A172 (cell line): ENCODE data around the gene RBBP5. TPM values are rescaled to one million over a fixed set of nuclear protein-coding genes. Genes with fewer than 3 reads are reported as not detected.

Source experiments
- DNase-seq: peaks from one replicate; pipeline ENCODE4 v3.0.0-alpha.2; 2015; ENCODE audit warnings: low spot score
- total RNA-seq: library from RNA; depleted of rRNA; stranded (reverse); fragments of >200 nt; shearing (Covaris generic); gene quantifications from 2 replicates; pipeline ENCODE4 v1.2.3, GENCODE V29; 2014

Gene RBBP5
- total RNA-seq, 1 experiment from 2014 or later: 30.7 TPM

DNA sequence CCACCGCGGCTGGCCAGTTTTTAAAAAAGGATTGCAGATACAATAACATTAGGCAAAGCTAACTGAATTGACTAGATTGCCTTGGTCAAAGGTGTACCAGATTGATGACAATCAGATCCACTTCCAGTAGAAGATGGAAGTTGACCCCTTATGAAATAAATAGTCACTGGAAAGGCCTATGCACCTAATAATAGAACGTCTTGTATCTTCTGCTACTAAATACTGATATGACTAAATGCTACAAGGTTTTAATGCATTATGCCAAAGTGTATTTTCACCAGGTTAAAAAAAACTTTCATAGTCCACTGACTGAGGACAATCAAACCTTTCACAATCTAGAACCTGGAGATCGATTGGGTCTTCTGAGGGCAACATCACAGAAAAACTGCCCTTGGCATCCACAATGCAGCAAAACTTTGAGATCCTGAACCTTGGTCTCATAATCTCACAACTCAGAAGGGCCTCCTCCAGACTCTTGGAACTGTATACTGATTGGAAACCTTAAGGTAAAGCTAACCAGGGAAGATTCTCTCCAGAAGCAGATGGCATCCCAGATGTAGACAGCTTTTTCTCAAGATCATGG lies 7.8 kb upstream of the RBBP5 start:
- DNase-seq: no peak

DNA sequence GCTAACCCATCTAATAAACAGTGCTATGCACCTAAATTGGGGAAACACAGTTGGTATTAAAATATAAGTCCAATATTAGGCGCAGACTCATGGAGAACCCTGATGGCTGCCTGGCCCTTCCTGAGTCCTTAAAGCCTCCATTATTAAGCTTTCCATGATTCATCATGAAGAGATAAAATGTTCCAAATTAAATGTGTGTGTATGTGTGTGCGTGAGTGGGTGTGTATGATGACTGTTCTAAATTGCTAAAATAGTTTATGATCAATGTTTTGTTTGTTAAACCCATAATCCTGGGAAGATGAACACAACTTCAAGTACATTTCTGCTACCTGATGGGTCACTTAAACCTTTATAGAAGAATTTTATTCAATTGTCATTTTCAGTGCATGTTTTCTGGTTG lies 6.3 kb upstream of the RBBP5 start:
- DNase-seq: no peak

DNA sequence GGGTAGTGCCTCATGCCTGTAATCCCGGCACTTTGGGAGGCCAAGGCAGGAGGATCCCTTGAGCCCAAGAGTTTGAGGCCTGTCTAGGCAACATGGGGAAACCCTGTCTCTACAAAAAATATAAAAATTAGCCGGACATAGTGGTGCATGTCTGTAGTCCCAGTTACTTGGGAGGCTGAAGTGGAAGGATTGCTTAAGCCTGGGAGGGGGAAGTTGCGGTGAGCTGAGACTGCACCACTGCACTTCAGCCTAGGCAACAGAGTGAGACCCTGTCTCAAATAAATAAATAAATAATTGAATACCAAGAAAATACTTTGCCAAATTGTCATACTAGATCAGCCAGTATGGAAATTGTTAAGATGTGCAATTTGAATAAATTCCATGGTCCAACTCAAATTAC lies 5.9 kb upstream of the RBBP5 start:
- DNase-seq: no peak

DNA sequence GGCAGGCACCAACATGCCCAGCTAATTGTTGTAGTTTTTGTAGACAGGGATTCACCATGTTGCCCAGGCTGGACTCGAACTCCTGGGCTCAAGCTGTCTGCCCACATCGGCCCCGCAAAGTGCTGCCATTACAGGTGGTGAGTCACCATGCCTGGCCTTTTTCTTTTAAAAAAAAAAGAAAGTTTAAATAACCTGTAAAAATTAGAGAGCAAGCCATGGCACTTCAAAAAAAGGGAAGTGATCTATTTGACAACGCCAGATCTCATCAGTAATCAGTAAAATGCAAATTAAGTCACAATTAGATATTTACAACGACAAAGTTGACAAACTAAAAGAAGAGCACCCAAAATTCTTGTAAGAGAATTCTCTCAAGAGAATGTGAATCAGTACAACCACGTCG lies 2.9 kb upstream of the RBBP5 start:
- DNase-seq: no peak

DNA sequence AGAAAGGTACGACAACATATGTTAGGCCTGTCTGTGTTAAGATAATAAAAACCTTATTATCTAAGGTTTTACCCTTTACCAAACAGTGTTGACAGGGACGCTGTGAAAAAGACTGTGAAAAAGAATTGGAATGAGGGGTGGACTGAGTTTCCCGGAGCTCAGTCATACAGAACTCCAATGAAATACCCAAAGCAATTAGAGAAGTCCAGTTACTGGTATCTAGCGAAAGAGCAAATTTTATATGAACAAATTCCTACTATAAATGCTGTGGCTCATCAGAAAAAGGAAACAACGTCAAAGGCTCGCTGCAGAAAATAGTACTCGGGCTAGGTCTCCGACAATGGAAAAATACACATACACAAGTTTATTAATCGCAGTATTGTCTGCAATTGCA lies 708 bp upstream of the RBBP5 start:
- no peak for DNase-seq

DNA sequence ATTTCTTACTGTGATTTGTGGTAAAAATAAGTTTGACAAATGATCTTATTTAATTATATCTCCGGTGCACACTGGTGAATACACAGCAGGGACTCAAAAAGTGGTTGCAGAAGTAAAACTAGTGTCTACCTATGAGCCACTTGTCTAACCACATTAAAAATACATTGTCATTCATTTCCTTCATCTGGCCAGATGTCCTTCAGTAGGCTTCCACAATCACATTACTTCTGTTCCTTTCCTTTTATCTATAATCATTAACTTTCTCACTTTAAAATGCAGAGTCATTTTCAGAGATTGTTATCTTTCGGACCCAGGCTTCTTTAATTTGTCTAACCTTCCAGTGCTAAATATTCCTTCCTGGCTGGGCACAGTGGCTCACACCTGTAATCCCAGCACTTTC lies 3.0 kb downstream of the RBBP5 start:
- DNase-seq: no peak

DNA sequence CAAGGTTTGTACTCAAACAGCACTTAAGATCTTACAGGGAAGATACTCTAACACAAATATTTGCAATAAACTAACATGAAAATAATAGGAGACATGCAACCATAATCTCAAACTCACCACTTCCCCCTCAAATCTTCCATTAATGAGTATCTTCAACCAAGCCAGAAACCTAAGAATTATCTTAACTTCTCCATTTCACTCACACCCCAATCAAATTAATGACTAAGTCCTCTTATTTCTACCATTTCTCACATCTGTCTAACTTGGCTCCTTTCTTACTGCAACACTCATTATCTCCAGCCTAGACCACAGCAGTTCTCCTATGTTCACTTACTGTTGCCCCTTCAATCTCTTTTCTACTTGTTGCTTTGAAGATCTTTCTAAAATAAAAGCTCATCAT lies 10.4 kb downstream of the RBBP5 start:
- no peak for DNase-seq

DNA sequence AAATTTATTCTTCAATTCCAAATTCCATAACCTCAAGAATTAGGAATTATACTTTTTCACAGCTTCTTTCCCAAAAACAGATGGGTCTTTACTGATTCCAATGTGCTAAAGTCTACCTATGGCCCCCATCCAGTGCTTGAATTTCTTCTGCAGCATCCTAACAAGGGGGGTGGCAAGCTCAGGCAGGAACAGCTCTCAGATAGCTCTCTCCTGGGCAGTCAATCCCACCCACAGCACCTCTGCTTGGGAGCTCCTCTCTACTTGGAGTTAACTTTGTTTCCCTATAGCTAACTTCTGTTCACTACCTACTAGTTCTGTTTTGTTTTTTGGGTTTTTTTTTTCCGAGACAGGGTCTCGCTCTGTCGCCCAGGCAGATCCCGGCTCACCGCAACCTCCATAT lies 12.1 kb downstream of the RBBP5 start:
- no peak for DNase-seq

DNA sequence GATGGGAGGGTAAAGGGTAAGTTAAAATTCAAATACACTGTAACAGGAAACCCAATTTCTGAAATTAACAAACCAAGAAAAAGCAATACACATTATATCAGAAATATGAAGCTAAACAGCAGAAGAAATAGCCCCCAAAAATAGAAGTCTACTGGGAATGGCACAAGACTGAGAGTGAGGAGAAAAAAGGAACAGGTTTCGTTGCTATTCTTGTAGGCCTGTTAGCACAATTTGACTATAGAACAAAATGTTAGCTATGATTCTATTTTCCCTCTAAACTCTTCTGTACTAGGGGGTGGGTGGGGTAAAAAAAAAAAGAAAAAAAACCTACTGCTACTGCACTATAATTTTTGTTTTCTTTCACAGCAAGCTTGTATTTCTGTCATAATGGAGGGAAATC lies 12.5 kb downstream of the RBBP5 start:
- DNase-seq: no peak

DNA sequence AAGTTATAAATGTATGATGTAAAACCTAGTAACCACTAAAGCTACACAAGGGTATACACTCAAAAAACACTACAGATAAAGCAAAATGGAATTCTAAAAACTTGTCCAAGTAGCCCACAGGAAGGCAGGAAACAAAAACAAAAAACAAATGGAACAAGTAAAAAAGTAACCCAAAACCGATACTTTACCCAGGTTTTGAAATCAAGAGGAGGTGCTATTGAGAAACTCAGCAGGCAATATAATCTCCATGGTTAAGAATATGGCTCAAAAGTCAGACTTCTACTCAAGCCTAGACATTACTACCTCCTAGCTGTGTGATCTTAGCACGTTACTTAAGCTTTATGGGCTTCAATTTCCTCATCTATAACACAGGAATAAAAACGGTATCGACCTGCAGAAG lies 13.3 kb downstream of the RBBP5 start:
- DNase-seq: no peak

DNA sequence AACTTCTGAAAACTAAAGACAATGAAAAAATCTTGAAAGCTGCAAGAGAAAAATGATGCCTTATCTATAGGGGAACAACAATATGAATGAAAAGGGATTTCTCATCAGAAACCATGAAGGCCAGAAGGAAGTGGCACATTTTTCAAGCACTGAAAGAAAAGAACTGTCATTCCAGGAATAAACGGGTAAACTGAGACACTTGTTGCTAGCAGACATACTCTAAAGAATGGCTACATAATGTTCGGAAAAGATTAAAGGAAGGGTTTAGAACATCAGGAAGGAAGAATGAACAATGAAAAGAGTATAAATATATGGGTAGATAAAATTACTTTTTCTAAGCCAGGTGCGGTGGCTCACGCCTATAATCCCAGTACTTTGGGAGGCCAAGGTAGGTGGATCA lies 14.5 kb downstream of the RBBP5 start:
- DNase-seq: no peak

DNA sequence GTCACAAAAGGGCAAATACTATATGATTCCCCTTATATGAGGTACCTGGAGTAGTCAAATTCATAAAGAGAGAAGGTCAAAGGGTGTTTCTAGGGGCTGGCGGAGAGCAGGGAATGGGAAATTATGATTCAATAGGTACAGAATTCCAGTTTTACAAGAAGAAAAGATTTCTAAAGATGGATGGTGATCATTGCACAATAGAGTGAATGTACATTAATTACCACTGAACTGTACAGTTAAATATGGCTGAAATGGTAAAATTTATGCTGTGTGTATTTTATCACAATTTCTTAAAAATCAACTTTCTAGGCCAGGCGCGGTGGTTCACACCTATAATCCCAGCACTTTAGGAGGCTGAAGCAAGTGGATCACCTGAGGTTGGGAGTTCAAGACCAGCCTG lies 19.4 kb downstream of the RBBP5 start:
- DNase-seq: no peak

DNA sequence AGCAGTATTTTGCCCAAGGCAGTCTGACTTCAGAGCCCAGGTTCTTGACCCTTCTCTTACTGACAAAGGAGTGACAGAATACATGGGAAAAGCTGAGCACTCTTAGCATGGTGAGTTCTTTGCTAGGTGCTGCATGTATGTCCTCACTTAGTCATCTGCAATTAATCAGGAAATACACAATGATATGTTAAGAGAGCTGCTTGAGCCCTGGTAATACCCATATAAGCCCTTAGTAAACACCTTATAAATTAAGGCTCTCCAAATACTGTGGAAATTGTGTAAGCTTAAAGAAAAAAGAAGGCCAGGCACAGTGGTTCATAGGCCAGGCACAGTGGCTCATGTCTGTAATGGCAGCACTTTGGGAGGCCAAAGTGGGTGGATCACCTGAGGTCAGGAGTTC lies 23.5 kb downstream of the RBBP5 start:
- DNase-seq: no peak

DNA sequence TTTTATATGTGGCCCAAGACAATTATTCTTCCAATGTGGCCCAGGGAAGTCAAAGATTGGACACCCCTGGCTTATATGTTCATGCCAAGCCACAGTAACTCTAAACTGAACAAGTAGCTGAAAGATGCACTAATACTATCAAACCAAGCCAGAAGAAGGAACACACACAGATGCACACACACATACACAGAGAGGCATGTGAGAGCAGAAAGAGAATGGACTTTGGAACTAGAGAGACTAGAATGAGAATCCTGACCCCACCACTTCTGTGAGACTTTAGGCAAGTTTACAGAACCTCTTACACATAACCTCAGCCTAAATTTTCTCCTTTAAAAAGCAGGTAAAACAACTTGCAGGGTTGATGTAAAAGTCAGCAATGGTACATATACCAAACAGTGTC lies 26.4 kb downstream of the RBBP5 start:
- no peak for DNase-seq

DNA sequence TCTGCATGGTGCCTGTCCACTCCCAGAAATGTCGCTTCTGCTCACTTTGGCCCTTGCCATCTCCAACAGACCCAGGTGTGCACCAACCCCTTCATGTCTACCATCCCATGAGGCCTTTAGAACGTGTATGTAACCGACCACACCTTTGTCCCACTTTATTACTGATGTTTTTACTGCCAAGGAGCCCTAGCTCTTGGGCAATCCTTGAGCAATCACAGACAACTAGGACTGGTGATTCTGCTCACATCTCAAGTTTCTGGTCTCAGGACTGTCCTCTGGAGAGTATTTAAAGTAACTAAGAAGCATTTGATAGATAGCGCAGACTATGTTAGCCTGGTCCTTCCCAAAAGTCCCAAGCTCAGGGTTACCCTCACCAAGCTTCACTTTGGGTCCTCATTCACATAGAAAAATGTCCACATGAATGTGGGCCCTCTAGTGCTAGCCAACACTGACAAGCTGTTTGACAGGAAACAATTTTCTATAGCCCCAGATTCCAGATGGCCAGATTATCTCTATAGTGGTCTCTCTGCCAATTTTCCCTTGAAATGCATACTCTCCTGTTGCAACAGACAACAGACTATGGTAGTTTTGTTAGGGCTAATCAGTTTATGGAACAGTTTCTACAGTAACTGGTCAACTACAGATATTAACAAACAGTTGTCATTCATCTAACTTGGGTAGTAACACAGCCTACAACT lies 30.6 kb downstream of the RBBP5 start:
- no peak for DNase-seq

DNA sequence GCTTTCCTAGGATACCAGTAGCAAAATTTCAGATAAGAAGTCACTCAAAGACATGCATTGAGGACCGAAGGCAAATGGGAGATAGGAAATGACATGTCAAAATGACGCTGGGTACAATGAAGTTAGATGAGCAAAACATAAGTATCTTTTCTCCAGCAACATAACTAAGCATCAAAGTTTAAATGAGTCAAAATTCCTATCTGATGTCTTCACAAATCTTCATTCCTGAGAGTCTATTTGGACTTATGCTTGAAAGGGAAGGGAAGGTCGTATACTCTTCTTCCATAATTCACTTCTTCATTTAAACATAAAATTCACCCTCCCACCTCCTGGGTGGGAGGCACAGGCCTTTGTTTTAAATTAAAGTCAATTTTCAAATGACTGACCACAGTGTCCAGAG lies 33.4 kb downstream of the RBBP5 start:
- DNase-seq: no peak

DNA sequence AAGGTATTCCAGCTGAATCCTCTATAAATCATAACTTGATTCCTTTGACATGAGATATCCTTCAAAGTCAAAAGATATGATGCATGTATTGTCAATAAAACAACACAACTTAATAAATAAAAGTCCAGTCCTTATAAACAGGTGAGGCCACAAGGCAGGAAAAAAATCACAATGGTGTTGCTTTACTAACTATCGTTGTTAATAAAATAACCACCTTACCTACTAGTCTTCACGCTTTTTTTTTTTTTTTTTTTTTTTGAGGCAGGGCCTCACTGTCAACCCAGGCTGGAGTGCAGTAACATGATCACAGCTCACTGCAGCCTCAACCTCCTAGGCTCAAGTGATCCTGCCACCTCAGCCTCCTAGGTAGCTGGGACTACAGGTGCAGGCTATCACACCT lies 37.4 kb downstream of the RBBP5 start, which contains the start of gene TMEM81:
TSS of gene TMEM81 (minus strand) at position 101 of the 400 bp plus-strand sequence. CDS start 140 bp downstream, outside the sequence.
- DNase-seq: no peak

DNA sequence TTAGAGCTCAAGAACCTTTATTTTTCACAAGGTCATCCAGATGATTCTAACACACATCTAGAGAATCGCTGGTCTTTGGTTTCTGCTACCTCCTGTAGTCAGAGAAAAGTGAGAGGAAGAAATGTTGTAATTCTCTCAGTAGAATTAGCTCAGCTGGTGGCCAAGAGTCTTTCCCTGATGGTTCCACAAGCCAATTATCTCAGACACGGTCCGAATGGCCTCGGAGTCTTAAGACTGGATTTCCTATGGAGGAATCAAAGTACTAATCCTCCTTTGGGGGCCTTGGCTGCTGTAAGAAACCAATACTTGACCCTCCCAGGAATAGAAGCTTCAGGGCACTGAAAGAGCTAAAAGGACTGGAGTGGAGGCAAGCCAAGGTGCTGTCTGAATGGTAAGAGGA lies 39.3 kb downstream of the RBBP5 start:
- DNase-seq: no peak

DNA sequence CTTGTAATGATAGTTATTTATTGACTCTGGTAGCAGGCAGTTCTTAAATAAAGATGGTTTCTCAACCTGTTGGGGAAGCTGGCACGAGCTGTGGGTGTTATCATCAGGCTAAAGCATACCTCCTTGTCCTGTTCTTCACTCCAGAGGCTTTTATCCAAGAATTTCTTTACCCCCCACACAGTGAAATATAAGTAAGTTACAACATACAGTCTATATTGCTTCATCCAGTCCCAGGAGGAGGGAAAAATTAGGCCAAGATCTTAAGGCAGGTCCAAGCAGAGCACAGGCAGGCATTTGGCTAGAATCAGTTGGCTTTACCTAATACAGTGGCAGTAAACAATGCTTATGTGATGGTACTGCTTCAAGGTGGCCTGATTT lies 43.9 kb downstream of the RBBP5 start:
- DNase-seq: no peak

DNA sequence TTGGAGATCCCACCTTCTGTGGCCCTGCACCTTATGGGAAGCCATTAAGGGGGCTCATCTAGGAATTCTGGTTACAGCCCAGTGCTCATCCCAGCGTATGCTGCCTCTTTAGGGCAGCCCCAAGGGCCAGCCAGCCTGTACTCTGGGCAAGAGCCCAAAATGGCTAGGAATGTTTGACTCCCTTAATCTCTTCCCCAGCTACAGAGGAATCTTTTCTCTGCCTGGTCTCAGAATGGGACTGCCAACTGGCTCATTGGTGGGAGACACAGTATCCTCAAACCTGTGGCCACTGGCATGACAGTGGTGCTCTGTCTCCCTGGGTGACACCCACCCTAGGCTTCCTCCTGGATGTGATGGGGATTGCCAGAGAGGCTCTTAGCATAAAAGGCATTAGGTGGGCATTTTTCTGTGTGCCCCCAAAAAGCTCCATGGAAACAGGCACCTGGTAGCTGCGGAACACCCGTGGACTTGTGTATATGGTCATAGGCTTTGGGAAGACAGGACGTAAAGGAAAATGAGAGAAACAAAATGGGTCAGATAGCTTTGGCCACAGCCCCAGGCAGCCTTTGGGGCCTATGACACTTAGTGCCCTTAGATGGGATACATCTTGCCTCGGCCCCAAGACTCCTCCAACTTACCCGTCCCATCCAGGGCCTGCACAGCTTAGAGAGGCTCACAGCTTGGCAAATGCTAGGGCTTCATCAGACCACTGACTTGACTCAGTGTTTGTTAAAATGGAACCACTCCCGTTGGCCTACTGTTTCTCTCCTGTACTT lies 44.4 kb downstream of the RBBP5 start:
- DNase-seq: no peak

DNA sequence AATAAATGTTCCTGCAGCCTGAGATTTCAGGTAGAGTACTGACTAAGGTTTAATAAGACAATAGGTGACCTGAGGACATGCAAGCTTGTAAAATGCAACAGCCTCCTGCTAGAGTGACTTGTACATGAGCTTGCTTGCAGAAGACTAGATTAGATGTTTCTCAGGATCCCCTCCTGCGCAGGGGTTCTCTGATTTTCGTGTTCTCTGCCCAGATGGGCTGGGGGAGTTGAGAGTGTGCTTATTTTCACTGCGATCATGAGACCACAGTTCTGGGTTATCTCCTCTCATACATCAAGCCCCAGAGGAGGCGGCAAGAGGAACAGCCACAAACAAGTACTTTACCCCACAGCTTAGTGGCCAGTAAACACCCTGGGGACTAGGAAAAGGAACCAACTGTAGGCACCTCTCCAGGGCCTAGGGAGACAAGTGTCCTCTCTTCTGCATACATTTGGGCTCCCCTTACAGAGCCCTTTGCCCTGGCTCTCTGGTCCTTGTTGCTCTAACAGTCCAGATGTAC lies 45.5 kb downstream of the RBBP5 start:
- DNase-seq: no peak

DNA sequence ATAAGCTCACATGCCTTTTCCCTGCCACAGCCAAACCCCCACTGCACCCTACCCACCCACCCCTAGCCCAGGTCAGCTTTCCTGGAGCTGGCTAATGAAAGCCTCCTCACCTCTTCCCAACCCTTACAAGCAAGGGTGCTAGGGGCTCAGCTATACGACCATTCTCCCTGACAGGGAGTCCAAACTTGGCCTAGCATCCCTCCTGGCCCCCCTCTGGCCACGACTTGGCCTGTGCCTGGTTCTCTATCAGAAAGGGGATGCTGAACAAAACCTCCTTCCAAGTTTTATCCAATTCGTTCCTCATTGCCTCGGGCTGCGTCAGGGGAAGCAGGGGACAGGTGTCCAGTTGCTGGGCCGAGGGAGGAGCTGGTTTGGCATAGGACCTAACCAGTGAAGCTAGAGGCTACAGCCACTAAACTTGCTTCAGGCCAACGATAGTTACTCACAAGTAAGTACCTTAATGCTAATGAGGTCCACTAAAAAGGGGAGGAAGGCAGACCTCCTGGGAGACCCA lies 46.1 kb downstream of the RBBP5 start:
- no peak for DNase-seq

DNA sequence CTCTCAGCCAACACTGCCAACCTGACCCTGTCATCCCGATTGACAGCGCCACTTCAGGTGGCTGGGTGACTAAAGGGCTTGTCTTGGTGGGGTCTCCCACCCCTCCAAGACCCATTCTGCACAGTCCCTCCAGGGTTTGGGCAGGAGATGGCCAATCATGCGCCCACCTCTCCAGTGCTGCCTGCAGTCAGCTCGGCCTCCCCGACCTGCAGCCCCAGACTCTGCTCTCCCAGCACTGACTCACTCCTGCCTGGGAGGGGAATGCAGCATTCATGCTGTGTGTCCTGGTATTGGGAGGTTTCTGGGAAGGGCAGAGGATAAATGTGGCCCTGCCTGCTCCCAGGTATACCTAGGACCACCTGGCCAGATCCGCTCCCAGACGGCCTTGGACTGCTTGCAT lies 47.3 kb downstream of the RBBP5 start:
- no peak for DNase-seq
